COLO668 (cell line): Measurements from ENCODE around the gene HPS1.

Experiments used
- DNase-seq: peaks from one replicate; lab custom pipeline; 2025; ENCODE audit not compliant: unreplicated experiment; lab: John Stamatoyannopoulos, UW

The HPS1 gene

GRCh38 chr10:98433371-98433770, 13.4 kb downstream of the HPS1 start:
- DNase-seq = no peak

GRCh38 chr10:98432330-98432729, 14.4 kb downstream of the HPS1 start:
- no peak for DNase-seq

- DNase-seq = no peak
These were observed 15.7 kb downstream of the HPS1 start for GRCh38 chr10:98431016-98431415.

GRCh38 chr10:98430427-98430826, 16.3 kb downstream of the HPS1 start:
- DNase-seq = no peak

GRCh38 chr10:98429320-98430072, 17.2 kb downstream of the HPS1 start:
- no peak for DNase-seq

GRCh38 chr10:98427011-98427515, 19.7 kb downstream of the HPS1 start:
- no peak for DNase-seq

- DNase-seq = peak; percentile 11
These were observed 21.0 kb downstream of the HPS1 start for GRCh38 chr10:98425511-98426352.

GRCh38 chr10:98424295-98425254, 22.2 kb downstream of the HPS1 start:
- DNase-seq = no peak

GRCh38 chr10:98423691-98424120, 23.0 kb downstream of the HPS1 start:
- DNase-seq = peak; percentile 45

- DNase-seq = no peak
These were observed 24.6 kb downstream of the HPS1 start for GRCh38 chr10:98422182-98422581.

- DNase-seq = no peak
These were observed 25.9 kb downstream of the HPS1 start for GRCh38 chr10:98420786-98421185.

GRCh38 chr10:98419469-98420261, 27.1 kb downstream of the HPS1 start:
- DNase-seq = no peak

GRCh38 chr10:98418665-98419468, 27.9 kb downstream of the HPS1 start:
- no peak for DNase-seq

GRCh38 chr10:98417973-98418664, 28.6 kb downstream of the HPS1 start:
- no peak for DNase-seq

GRCh38 chr10:98417481-98417959, 29.2 kb downstream of the HPS1 start:
- DNase-seq = no peak

GRCh38 chr10:98416606-98417388, 29.9 kb downstream of the HPS1 start:
- DNase-seq = no peak

GRCh38 chr10:98415731-98416119, 31.0 kb downstream of the HPS1 start:
- no peak for DNase-seq
